ENCODE measurements around the gene PARP8. TPM values are rescaled to one million over a fixed set of nuclear protein-coding genes. Genes with fewer than 3 reads are reported as not detected.
A peak's percentile ranks its signal among the peaks of the same experiment; 100 is the strongest.

PARP8 gene
- total and polyA plus RNA-seq, 2 of the 4 experiments (the other 2 are of a cell fraction) = 6.9 to 8.2 TPM

DNA sequence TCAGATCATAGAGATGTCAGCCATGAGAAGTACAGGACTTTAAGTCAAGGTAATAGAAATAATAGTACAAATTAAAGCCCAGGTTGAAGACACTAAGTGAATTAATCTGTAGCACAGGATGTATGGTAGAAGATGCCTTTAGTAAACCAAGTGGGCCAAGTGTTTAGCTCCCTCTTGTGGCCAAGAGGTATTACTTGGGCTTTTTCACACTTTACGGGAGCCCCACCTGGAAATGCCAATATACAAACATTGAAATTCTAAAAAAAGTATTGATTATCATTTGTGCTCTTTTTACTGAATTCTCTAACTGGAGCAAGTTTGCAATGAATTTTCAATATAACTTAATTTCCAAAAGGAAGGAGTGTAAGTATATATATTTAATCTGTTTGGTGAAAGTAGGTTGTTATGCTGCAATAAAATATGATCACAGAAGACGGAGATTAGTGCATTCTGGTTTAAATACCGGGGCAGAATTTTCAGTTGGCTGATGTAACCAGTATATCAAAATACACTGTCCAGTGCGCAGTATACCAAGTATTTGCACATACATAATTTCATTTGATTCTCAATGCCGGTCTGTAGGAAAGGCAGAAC is 84.7 kb downstream of the PARP8 start:
- H3K9ac ChIP-seq (ENCODE audit: low read depth, low read length) = no peak overlapping the region
- no peak overlapping the region for H2AK5ac ChIP-seq (ENCODE audit: low read depth, low read length)
- no peaks in the 10 kb centered on the region for H3K36me3 ChIP-seq (ENCODE audit: control insufficient read depth, insufficient read depth, low read length)
- POLR2A ChIA-PET (ENCODE audit: unreplicated experiment) = interaction anchor here (0.7 kb wide), 1 partner anchor 105 kb away, joined by 3 read pairs; no protein-coding TSS in a partner anchor
- no peak overlapping the region for H2AK9ac ChIP-seq (replicated peaks; ENCODE audit: low read depth, low read length, poor library complexity)
- no peaks in the 10 kb centered on the region for H3K79me1 ChIP-seq (ENCODE audit: low read depth in 1 of 2, low read length in 2 of 2)
- no peak overlapping the region for H2BK15ac ChIP-seq (ENCODE audit: low read depth, low read length)
- H4K8ac ChIP-seq (ENCODE audit: low read depth in 2 of 2, low read length in 2 of 2) = no peak overlapping the region
- H3K4me1 ChIP-seq (ENCODE audit: control insufficient read depth, insufficient read depth, low read length) = no peaks in the 10 kb centered on the region
- no TSS peak for BruUV-seq (replicated peaks)
- WGBS, 2 experiments (ENCODE audit: extremely low coverage in 2 of 2, insufficient read length in 1 of 2) = no CpG with 5 or more reads among the region's 5 CpGs
- H3K4ac ChIP-seq (ENCODE audit: low read depth, low read length) = no peak overlapping the region
- no peaks in the 10 kb centered on the region for H3K27me3 ChIP-seq (ENCODE audit: control insufficient read depth, insufficient read depth, low read length)
- no peak for TF ChIP-seq BHLHE40 (IDR thresholded peaks at IDR 0.05; ENCODE audit: low read depth, low read length)
- TF ChIP-seq SMC3 (IDR thresholded peaks at IDR 0.05; ENCODE audit: low read depth, low read length) = peak; percentile 63
- TF ChIP-seq RAD21 (IDR thresholded peaks at IDR 0.05; ENCODE audit: low read length) = peak; percentile 84
- TF ChIP-seq, protein P1, sequence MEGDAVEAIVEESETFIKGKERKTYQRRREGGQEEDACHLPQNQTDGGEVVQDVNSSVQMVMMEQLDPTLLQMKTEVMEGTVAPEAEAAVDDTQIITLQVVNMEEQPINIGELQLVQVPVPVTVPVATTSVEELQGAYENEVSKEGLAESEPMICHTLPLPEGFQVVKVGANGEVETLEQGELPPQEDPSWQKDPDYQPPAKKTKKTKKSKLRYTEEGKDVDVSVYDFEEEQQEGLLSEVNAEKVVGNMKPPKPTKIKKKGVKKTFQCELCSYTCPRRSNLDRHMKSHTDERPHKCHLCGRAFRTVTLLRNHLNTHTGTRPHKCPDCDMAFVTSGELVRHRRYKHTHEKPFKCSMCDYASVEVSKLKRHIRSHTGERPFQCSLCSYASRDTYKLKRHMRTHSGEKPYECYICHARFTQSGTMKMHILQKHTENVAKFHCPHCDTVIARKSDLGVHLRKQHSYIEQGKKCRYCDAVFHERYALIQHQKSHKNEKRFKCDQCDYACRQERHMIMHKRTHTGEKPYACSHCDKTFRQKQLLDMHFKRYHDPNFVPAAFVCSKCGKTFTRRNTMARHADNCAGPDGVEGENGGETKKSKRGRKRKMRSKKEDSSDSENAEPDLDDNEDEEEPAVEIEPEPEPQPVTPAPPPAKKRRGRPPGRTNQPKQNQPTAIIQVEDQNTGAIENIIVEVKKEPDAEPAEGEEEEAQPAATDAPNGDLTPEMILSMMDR (conservative IDR thresholded peaks at IDR 0.05; ENCODE audit: low read depth, low read length) = peak; percentile 79
- H3K27ac ChIP-seq (ENCODE audit: insufficient read depth, low read length) = no peak overlapping the region
- no peak overlapping the region for H2AFZ ChIP-seq (replicated peaks; ENCODE audit: low read length, poor library complexity)
- ATAC-seq (ENCODE audit: low read depth) = peak; percentile 86
- H3K4me3 ChIP-seq (ENCODE audit: insufficient read depth, low read depth, low read length) = no peak overlapping the region
- H4K20me1 ChIP-seq (ENCODE audit: insufficient read depth, low read length) = no peaks in the 10 kb centered on the region; the same call in 1 of the 2 replicates
- no peak overlapping the region for H4K5ac ChIP-seq (ENCODE audit: low read depth, low read length)
- CTCF ChIA-PET = interaction anchor here (0.7 to 1.5 kb wide), 3 partner anchors 26 to 74 kb away, joined by 4 to 5 read pairs (median 4); no protein-coding TSS in a partner anchor
- no peak overlapping the region for H3K14ac ChIP-seq (replicated peaks; ENCODE audit: low read depth, low read length)
- H2BK5ac ChIP-seq (ENCODE audit: low read depth, low read length, poor library complexity, severe bottlenecking) = no peak overlapping the region
- no peak overlapping the region for H2BK20ac ChIP-seq (ENCODE audit: low read depth, low read length)
- dilution Hi-C loops (cut with HindIII; ENCODE audit: low sequenced_read_pairs, unreplicated experiment) (no loop called here), in situ Hi-C loops (cut with MboI; ENCODE audit: low sequenced_read_pairs) (no loop called here), intact Hi-C loops (cut with micrococcal nuclease) (loop anchor here (5.0 to 10.0 kb wide), 2 partner anchors 239 to 426 kb away; no protein-coding TSS in a partner anchor)
- no peak overlapping the region for H2BK120ac ChIP-seq (ENCODE audit: low read depth, low read length)
- no peak overlapping the region for H3K18ac ChIP-seq (ENCODE audit: low read depth, low read length)
- no peaks in the 10 kb centered on the region for H3K9me3 ChIP-seq (ENCODE audit: control insufficient read depth, insufficient read depth, low read length)
- no peak overlapping the region for H3K23ac ChIP-seq (ENCODE audit: low read depth, low read length)
- no peak overlapping the region for H4K91ac ChIP-seq (ENCODE audit: insufficient read depth, low read depth, low read length)
- DNase-seq = peak; percentile 55
- no peak overlapping the region for H3K4me2 ChIP-seq (ENCODE audit: low read depth, low read length)
- H3K56ac ChIP-seq (ENCODE audit: extremely low read depth, insufficient read depth, low read length) = no peak overlapping the region
- H3K9me1 ChIP-seq (ENCODE audit: insufficient read depth, low read length) = no peaks in the 10 kb centered on the region

Data from IMR-90 (cell line).